GM19324 (cell line): ENCODE measurements around the gene WTAP.

ENCODE experiments used
- ATAC-seq: cut with Tn5 transposase; IDR thresholded peaks from one replicate; pipeline ENCODE4 v1.9.1; 2021; ENCODE audit warnings: mild to moderate bottlenecking, moderate library complexity; ENCODE audit not compliant: unreplicated experiment, low FRiP score

WTAP gene

DNA sequence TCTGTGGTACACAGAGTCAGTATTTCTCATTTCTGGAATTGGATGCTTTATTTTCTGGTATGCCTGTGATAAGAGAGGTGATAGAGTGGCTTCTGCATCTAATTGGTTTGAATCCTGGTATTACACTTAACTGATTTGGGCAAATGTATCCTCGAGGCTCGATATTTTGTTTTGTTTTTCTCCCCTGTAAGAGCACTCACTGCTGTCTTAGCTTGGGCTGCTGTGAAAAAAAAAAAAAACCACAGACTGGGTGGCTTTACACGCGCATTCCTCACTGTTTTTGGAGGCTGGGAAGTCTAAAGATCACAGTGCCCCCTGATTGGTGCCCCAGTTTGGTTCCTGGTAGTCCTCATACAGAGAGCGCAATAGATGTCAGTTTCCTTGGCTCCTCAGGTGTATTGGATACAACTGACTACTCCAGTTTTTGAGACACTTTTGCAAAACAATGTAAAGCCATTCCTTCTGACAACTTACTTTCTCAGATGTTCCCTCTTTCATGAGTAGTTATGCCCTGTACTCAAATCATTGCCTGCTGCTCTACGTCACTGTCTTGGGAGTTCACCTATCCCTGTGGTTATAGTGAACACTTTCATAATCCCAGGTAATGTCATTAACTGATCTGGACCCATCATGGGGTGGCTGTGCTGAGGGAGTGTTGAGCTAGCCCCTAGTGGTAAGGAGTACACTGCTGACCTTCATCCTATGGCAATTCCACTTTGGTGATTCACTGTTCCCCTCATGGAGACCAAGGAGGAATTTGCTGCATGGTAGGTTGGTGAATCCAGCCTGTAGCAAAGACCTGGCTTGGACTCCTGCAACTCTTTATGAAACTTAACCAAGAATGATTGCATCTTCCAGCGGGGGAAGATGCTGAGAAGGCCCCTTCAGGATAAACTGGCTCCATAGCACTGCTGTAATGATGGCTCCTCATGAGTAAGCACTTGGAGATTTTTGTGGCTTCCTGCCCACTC, 31.0 kb downstream of the WTAP start:
- ATAC-seq = no peak

DNA sequence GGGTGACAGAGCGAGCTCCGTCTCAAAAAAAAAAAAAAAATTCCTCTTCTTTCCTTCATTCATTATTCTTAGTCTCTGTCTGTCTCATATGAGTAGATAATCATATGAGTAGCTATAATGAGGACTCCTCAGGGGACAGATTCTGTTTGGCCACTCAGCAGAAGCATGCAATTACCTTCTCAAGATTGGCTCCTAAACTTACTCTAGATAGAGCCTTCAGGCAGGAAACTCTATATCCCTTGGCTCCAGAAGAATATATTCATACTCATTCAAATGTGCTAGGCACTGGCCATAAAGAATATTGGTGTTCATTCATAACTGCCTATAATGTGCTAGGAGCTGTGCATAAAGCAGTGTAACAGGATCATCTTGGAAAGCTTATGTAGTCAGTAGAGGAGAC, 32.3 kb downstream of the WTAP start:
- ATAC-seq = no peak

DNA sequence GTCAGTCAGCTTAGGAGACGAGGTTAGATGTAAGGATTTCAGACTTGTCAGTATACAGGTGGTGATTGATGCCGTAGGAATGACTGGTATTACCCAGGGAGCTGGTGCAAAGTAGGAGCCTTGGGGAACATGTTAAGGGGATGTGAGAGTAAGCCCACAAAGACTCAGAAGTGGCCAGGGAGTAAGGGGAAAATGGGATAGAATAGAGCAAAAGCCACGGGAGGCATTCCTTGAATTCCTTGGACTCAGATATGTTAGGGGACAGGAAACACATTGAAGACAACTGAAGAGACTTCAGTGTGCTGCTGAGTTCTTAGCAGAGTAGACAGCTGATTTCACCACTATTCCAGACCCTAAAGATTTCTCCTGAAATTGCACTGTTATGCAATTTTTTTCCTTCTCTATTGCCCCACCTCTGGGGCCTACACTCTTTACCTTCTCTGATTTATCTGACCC, 33.3 kb downstream of the WTAP start:
- no peak for ATAC-seq

- peak; percentile 10 for ATAC-seq
These were observed 34.0 kb downstream of the WTAP start for GRCh38 chr6:159761129-159761872.

- peak; percentile 97 for ATAC-seq
These were observed 34.8 kb downstream of the WTAP start, which contains the start of gene ACAT2 for GRCh38 chr6:159761873-159762680. Gene ACAT2, plus strand, starts transcription at chr6:159762045. Its CDS starts 43 bp downstream, at chr6:159762088.

DNA sequence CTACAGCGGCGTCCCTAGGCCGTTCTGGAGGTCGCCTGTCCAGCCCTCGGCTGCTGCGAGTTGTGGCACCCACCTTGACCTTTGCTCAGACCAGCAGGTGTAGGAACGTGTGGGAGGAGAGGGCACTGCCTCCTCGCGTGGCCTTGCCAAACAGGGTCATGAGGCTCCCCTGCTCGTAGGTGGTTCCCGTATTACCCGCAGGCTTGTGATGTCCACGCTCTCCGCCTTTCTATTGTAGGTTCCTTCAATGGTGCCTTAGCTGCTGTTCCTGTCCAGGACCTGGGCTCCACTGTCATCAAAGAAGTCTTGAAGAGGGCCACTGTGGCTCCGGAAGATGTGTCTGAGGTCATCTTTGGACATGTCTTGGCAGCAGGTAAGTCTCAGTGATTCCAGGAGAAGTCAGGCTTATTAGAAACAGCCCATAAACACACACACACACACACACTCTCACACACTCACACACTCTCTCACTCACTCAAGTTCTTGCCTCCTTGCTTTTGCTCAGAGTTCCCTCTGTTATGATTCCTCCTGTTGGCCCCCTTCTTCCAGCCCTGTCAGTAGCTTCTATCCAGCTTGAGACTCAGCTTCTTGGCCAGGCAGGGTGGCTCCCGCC, 35.5 kb downstream of the WTAP start:
- ATAC-seq = peak; percentile 0

DNA sequence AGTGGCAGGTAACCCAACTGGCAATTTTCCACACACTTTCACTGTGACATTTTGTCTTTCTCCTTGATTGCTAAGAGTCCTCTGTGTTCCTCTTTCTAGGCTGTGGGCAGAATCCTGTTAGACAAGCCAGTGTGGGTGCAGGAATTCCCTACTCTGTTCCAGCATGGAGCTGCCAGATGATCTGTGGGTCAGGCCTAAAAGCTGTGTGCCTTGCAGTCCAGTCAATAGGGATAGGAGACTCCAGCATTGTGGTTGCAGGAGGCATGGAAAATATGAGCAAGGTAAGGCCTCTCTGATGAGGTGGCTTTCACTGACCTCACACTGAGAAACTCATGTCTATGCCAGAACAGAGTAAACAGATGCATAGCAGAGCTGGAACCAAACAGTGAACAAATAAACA, 39.6 kb downstream of the WTAP start:
- no peak for ATAC-seq

DNA sequence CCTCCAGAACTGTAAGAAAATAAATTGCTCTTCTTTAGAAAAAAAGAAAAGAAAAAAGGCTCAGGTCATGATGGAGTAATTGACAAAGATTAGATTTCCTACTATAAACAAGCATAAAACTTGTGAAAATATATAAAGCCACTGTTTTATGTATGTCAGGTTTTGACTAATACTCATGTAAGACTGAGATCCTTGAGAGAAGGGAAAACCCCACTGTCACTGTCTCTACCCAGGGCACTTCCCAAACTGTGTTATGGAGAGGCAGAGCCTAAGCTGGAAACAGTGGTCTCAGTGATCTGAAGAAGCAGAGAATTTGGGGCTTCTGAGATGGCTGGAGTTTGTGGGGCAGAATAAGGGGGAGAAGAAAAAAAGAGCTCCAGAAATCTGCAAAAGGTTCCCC, 42.2 kb downstream of the WTAP start:
- ATAC-seq = no peak

GRCh38 chr6:159772196-159772595, 44.9 kb downstream of the WTAP start:
- ATAC-seq = no peak

DNA sequence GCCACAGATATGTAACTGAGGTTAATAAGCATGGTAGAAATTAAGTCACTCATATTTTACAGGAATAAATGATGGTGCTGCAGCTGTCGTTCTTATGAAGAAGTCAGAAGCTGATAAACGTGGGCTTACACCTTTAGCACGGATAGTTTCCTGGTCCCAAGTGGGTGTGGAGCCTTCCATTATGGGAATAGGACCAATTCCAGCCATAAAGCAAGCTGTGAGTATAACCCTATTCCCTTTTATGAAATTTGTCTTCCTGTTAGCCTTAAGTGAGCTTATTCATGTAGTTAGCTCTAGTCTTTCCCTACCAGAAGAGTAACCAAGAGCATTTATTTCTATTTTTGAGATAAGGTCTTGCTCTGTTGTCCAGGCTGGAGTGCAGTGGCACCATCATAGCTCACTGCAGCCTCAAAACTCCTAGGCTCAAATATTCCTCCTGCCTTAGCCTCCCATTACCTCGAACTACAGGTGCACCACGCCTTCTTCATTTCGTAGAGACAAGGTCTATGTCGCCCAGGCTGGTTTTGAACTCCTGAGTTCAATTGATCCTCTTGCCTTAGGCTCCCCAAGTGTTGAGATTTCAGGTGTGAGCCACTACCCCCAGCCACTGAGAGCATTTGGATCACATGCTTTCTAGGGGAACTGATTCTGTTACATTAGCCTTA, 50.1 kb downstream of the WTAP start:
- ATAC-seq = no peak

- ATAC-seq = no peak
These were observed 50.8 kb downstream of the WTAP start for GRCh38 chr6:159778131-159778530.

DNA sequence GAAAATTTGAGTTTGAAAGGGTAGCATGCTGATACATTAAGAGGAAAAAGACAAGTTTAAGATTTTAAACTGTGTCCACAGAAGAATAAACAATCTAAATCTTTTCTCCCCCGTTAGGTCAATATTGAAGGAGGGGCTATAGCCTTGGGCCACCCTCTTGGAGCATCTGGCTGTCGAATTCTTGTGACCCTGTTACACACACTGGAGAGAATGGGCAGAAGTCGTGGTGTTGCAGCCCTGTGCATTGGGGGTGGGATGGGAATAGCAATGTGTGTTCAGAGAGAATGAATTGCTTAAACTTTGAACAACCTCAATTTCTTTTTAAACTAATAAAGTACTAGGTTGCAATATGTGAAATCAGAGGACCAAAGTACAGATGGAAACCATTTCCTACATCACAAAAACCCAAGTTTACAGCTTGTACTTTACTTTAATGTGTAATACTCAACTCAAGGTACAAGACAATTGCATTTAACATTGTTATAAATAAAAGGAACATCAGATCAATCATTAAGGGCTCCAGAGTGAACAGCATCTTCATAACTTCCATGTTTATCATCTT, 51.3 kb downstream of the WTAP start:
- ATAC-seq = no peak

DNA sequence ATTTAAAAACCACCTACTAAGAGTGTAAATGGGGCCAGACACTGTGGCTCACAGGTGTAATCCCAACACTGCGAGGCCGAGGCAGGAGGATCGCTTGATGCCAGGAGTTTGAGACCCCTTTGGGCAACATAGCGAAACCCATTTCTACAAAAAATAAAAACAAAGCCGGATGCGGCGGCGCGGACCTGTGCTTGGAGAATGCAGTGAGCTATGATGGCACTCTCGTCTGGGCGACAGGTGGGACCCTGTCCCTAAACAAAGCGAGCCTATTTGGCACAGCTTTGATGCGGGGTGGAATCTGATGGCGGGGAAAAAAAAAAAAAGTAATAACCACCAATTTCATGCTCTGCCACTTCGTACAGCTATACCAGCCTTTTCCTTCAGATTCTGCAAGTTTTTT, 61.0 kb downstream of the WTAP start:
- no peak for ATAC-seq

DNA sequence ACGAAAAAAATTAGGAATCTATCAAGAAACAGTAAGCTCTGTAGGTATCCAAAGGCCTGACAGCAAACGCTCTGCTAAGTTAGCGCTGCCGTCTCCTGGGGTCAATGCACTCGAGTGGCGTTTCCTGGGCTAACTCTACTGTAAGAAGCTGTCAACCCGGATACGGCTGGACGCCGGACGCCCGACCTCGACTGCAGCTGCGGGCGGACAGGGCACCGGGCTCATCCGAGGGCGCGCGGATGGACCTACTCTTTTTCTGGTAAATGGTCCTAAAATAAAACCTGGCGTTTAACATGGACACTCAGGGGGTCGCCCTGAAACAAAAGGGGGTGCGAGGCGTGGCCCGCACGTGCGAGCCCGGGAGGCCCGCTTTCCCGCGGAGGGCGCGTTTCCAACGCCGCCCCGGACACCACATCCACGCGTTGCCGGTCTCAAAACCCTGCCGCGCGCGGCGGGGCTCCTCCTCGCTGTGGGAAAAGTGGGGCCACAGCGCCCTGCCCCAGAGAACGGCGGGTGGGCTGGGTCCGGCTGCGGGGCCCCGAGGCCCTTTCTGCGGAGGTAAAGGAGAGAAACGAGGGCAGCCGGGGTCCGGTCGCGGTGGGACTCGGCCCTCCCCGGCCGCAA, 61.6 kb downstream of the WTAP start:
- peak; percentile 1 for ATAC-seq

DNA sequence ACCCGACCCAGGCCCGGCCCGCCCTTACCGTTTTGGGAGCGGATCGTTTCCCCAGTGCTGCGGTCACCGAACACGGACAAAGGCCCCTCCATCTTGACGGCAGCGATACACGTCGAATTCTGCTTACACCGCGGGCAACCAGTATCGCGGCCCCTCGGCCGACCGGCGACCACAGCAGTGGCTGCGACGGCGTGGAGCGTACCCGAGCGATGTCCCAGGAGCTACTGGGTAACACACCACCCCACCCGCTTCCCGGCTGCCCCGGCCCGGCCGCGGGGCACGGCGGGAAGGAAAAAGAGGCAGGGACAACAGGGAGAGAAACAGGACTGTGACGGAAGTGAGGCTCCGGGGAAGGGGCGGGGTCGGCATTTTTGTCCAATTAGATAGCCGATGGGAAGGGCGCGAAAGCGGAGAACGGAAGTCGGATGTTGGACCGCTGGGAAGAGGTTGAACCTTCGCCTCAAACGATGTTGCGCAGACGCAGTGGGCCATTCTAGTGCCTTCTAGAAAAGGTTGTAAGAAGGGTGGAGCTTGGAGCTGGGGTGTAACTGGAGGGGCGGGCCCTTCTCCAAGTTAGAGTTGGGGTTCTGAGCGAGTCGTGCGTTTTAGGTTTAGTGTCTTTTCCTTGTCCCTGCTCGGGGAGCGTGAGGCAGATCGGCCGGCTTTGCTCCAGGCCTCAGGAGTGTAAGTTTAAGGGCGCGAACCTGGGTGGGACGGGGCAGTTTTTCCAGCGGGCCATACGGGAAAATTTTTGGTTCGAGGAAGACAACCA, 62.3 kb downstream of the WTAP start, which contains the start of gene TCP1:
TCP1 (minus strand) TSS at position 226 of the 772 bp plus-strand sequence; CDS start at position 92, 134 bp downstream.
- peak; percentile 89 for ATAC-seq

GRCh38 chr6:159790149-159790955, 63.0 kb downstream of the WTAP start, which contains the start of gene MRPL18:
Gene MRPL18, plus strand, starts transcription at chr6:159790467. Its CDS starts 121 bp downstream, at chr6:159790588.
- peak; percentile 85 for ATAC-seq
